Adrenal gland (tissue), 12 donors: ENCODE results near the gene KCNA10. TPM values are rescaled to one million over a fixed set of nuclear protein-coding genes. Genes with fewer than 3 reads are reported as not detected.
"Not testable (repeated sequence)": the region's sequence is repeated elsewhere in the genome, so short reads cannot be mapped to it uniquely, and the experiment has no call there.

ENCODE experiments used
- DNase-seq, 7 donors: peaks; one replicate each; pipeline ENCODE4 v3.0.0-alpha.2; 2019 to 2020
- H3K27ac ChIP-seq, 5 donors: fragments of 200-600 bp; sonication (generic) in 4 of 5; 1 replicate in 3 of 5; 2 replicates in 2 of 5; pipeline versions ENCODE4 v1.5.1 to v1.8.0; 2016 to 2020; ENCODE audit warnings: mild to moderate bottlenecking in 1 of 5
- H3K27me3 ChIP-seq: fragments of 200-600 bp; 2 replicates; pipeline ENCODE4 v1.8.0; 2021
- H3K36me3 ChIP-seq, 2 donors: fragments of 200-600 bp; replicated peaks in 1 of 2; 1 replicate in 1 of 2; 2 replicates in 1 of 2; pipeline versions ENCODE4 v1.5.1 to v1.8.0; 2018 to 2022
- H3K4me1 ChIP-seq, 2 donors: fragments of 200-600 bp; replicated peaks in 1 of 2; 1 replicate in 1 of 2; 2 replicates in 1 of 2; pipeline versions ENCODE4 v1.5.1 to v1.8.0; 2018 to 2021
- H3K4me3 ChIP-seq, 4 donors: fragments of 200-600 bp; sonication (generic) in 3 of 4; one replicate each; pipeline ENCODE4 v1.5.1; 2016 to 2018
- H3K9me3 ChIP-seq, 3 donors: fragments of 200-600 bp; sonication (generic) in 1 of 3; replicated peaks in 1 of 3; 1 replicate in 2 of 3; 2 replicates in 1 of 3; pipeline versions ENCODE4 v1.5.1 to v1.8.0; 2016 to 2021
- POLR2A ChIP-seq, 2 donors: fragments of 450-650 bp; IDR thresholded peaks; one replicate each; pipeline ENCODE4 v1.6.1; 2017; ENCODE audit warnings: antibody characterized with exemption in 2 of 2, mild to moderate bottlenecking in 2 of 2, moderate library complexity in 1 of 2
- WGBS, 4 donors: extraction: QIAGEN DNeasy Blood & Tissue Kit in 2 of 4; methylation state at CpG; one replicate each; pipeline versions ENCODE4 v1.1.5 to v1.1.7; 2013 to 2017; 5-methylcytosine and 5-hydroxymethylcytosine counted together
- intact Hi-C, 2 donors: fragments of 100-400 bp; cut with DNase I; formaldehyde crosslinking; loops; one replicate each; pipeline versions ENCODE4 v1.14.1 to v1.15.0; 2022 to 2023
- polyA plus RNA-seq, 3 donors: library from polyadenylated mRNA; stranded (reverse); fragments of 200-250 nt in 2 of 3; fragments of 350-450 nt in 1 of 3; fragmentation: Illumina TruSeq in 1 of 3; extraction: RNeasy Lipid Tissue Mini Kit (QIAGEN cat#74804) in 1 of 3; gene quantifications; one replicate each; pipeline ENCODE4 v1.2.3, GENCODE V29; 2013 to 2014
- total RNA-seq, 9 donors: library from RNA; depleted of rRNA in 4 of 9; stranded (reverse); fragments of >200 nt in 4 of 9; fragments of 120-200 nt in 1 of 9; fragmentation: NEBNext Ultra II Directional in 1 of 9; extraction: Animal tissue kit (Norgen Biotek cat#: 25700) in 1 of 9; gene quantifications; one replicate each; pipeline versions ENCODE4 v1.1.0 to v1.2.4, GENCODE V29; 2013 to 2023
- TF ChIP-seq, protein P1 (sequence below), 6 experiments: fragments of 450-650 bp in 4 of 6; fragments of 200-600 bp in 2 of 6; sonication (generic) in 1 of 6; IDR thresholded peaks; 1 replicate in 5 of 6; 2 replicates in 1 of 6; pipeline versions ENCODE4 v1.5.1 to v1.8.0; 2016 to 2021; ENCODE audit warnings: antibody characterized with exemption in 6 of 6, mild to moderate bottlenecking in 2 of 6, moderate library complexity in 1 of 6
- donor health status: healthy with polysubstance abuse.
- donor health status: Bipolar disorder and iron deficiency.
- donor health status: DM: yes; HTN: yes; CAD: no.
- donor health status: DM: no; HTN: no; CAD: no.
- donor health status: DM: no; HTN: no; CAD: no.
- donor health status: DM: yes; HTN: yes; CAD: no.

The KCNA10 gene
- total and polyA plus RNA-seq, 12 donors: not detected

DNA sequence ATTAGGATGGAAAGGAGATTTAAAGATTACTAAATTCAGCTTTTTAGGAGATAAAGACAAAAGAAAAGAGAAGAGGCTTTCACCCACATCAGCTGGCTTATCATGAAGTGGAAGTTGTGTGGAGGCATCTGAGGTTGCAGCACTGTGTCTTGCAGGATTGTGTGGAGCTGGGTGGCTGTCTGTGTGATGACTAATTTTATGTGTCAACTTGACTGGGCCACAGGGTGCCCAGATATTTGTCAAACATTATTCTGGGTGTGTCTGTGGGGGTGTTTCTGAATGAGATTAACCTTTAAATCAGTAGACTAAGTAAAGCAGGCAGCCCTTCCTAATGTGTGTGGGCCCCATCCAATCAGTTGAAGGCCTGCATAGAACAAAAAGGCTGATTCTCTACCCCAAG is 3.9 kb downstream of the KCNA10 start:
- intact Hi-C loops: no loop called here
- TF ChIP-seq POLR2A (IDR thresholded peaks at IDR 0.05): no peak
- TF ChIP-seq, protein P1, sequence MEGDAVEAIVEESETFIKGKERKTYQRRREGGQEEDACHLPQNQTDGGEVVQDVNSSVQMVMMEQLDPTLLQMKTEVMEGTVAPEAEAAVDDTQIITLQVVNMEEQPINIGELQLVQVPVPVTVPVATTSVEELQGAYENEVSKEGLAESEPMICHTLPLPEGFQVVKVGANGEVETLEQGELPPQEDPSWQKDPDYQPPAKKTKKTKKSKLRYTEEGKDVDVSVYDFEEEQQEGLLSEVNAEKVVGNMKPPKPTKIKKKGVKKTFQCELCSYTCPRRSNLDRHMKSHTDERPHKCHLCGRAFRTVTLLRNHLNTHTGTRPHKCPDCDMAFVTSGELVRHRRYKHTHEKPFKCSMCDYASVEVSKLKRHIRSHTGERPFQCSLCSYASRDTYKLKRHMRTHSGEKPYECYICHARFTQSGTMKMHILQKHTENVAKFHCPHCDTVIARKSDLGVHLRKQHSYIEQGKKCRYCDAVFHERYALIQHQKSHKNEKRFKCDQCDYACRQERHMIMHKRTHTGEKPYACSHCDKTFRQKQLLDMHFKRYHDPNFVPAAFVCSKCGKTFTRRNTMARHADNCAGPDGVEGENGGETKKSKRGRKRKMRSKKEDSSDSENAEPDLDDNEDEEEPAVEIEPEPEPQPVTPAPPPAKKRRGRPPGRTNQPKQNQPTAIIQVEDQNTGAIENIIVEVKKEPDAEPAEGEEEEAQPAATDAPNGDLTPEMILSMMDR (IDR thresholded peaks at IDR 0.05): no peak
- H3K4me1 ChIP-seq: no peaks in the 10 kb centered on the region

DNA sequence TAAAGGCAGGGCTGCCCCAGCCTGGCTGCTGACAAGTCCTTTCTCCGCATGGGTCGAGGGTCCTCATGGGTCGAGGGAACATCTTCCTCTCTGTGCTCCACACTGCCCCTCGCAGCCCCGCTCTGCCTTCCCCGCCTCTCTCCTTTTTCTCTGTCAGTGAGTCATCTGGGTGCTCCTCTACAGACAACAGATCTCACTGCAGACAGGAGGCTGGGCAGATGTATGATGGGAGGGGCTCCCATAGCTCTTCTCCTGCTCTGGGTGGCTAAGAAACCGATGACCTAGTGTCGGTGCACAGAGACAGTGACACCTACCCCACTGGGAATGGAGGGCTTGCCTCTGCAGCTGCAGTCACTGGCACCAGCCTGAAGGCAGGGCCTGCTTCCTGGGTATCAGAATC is 5.5 kb downstream of the KCNA10 start:
- H3K4me3 ChIP-seq: no peak overlapping the region
- no peaks in the 10 kb centered on the region for H3K27me3 ChIP-seq
- H3K36me3 ChIP-seq: no peaks in the 10 kb centered on the region
- TF ChIP-seq, protein P1 (IDR thresholded peaks at IDR 0.05): no peak
- H3K9me3 ChIP-seq: no peaks in the 10 kb centered on the region
- intact Hi-C loops: no loop called here
- no peak overlapping the region for H3K27ac ChIP-seq
- WGBS, 4 donors: 59 to 73% (median 72%) methylated on average over 6 to 8 of the region's 8 CpGs
- no peaks in the 10 kb centered on the region for H3K4me1 ChIP-seq
- no peak for DNase-seq

More for the DNA sequence above, 3.9 kb downstream of the KCNA10 start:
- no peak overlapping the region for H3K4me3 ChIP-seq
- DNase-seq: no peak
- H3K9me3 ChIP-seq: no peaks in the 10 kb centered on the region
- H3K27me3 ChIP-seq: no peaks in the 10 kb centered on the region
- H3K27ac ChIP-seq: no peak overlapping the region
- no peaks in the 10 kb centered on the region for H3K36me3 ChIP-seq

DNA sequence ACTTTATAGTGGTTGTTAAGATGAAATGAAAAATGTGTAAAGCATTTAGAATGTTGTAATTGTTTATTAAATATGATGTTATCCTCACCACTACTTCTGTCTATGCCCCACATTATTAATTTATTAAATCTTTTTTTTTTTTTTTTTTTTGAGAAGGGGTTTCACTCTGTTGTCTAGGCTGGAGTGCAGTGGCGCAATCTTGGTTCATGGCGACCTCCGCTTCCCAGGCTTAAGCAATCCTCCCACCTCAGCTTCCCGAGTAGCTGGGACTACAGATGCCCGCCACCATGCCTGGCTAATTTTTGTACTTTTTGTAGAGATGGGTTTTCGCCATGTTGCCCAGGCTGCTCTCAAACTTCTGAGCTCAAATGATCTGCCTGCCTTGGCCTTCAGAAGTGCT is 7.5 kb downstream of the KCNA10 start:
- no peak for TF ChIP-seq POLR2A (IDR thresholded peaks at IDR 0.05)
- TF ChIP-seq, protein P1 (IDR thresholded peaks at IDR 0.05): no peak

DNA sequence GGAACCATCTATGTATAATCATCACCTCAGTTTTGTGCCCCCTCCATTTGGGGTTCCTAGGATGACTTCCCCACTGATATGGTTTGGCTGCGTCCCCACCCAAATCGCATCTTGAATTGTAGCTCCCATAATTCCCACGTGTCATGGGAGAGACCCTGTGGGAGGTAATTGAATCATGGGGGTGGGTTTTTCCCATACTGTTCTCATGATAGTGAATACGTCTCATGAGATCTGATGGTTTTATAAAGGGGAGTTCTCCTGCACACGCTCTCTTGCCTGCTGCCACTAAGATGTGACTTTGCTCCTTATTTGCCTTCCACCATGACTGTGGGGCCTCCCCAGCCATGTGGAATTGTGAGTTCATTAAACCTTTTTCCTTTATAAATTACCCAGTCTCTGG is 8.1 kb downstream of the KCNA10 start:
- H3K4me1 ChIP-seq, H3K9me3 ChIP-seq, H3K36me3 ChIP-seq, intact Hi-C loops, DNase-seq, H3K4me3 ChIP-seq, H3K27ac ChIP-seq, H3K27me3 ChIP-seq: not testable (repeated sequence)
- WGBS, 4 donors: 81 to 94% (median 87%) methylated on average over 5 of the region's 5 CpGs

More for the DNA sequence above, 7.5 kb downstream of the KCNA10 start:
- no peaks in the 10 kb centered on the region for H3K27me3 ChIP-seq
- no peak overlapping the region for H3K27ac ChIP-seq
- H3K9me3 ChIP-seq: no peaks in the 10 kb centered on the region
- H3K36me3 ChIP-seq: no peaks in the 10 kb centered on the region
- intact Hi-C loops: no loop called here
- no peak for DNase-seq
- WGBS, 4 donors: 79 to 95% (median 87%) methylated on average over 6 of the region's 6 CpGs
- H3K4me1 ChIP-seq: no peaks in the 10 kb centered on the region
- H3K4me3 ChIP-seq: no peak overlapping the region

DNA sequence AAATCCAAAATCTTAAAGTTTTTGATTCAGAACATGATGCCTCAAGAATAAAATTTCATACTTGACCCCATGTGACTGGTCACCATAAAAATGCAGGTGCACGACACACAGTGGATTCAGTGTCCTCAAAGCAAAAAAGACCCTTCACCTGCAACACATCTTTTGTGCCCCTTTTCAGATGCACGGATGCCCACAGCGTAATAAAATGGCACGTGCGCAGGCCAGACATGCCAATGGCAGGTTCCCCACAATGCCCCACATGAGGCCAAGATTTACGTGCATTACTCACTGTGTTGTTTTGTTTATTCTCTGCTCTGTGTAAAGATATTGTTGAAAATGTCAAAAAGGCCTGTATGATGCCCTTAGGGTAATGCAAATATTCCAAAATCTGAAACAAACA is 9.3 kb downstream of the KCNA10 start:
- no peak overlapping the region for H3K4me3 ChIP-seq
- H3K27ac ChIP-seq: no peak overlapping the region
- H3K27me3 ChIP-seq: no peaks in the 10 kb centered on the region
- no peak for DNase-seq
- no peaks in the 10 kb centered on the region for H3K4me1 ChIP-seq
- intact Hi-C loops: no loop called here
- 78 to 93% (median 88%) methylated on average over 6 of the region's 6 CpGs for WGBS, 4 donors
- H3K36me3 ChIP-seq: no peaks in the 10 kb centered on the region
- no peaks in the 10 kb centered on the region for H3K9me3 ChIP-seq
- TF ChIP-seq, protein P1 (IDR thresholded peaks at IDR 0.05): no peak
- no peak for TF ChIP-seq POLR2A (IDR thresholded peaks at IDR 0.05)
